NCI-H526 treated with DMSO at 0.1 percent for 48 hours (cell line): ENCODE data around the gene SLC22A13.
"Not testable (repeated sequence)": the region's sequence is repeated elsewhere in the genome, so short reads cannot be mapped to it uniquely, and the experiment has no call there.

Experiments used
- DNase-seq: peaks from one replicate; lab custom pipeline; 2025; lab: John Stamatoyannopoulos, UW

Gene SLC22A13

GRCh38 chr3:38297947-38298711, 32.5 kb downstream of the SLC22A13 start:
- DNase-seq = no peak

- DNase-seq = no peak
These were observed 41.3 kb downstream of the SLC22A13 start for GRCh38 chr3:38306941-38307340.

- no peak for DNase-seq
These were observed 42.0 kb downstream of the SLC22A13 start for GRCh38 chr3:38307599-38307998.

GRCh38 chr3:38308456-38308855, 42.8 kb downstream of the SLC22A13 start:
- DNase-seq = no peak

GRCh38 chr3:38311476-38311875, 45.9 kb downstream of the SLC22A13 start:
- DNase-seq = no peak

GRCh38 chr3:38311941-38312340, 46.3 kb downstream of the SLC22A13 start:
- no peak for DNase-seq

GRCh38 chr3:38312356-38312755, 46.7 kb downstream of the SLC22A13 start:
- no peak for DNase-seq

GRCh38 chr3:38313263-38313662, 47.7 kb downstream of the SLC22A13 start:
- no peak for DNase-seq

- DNase-seq = no peak
These were observed 48.1 kb downstream of the SLC22A13 start for GRCh38 chr3:38313695-38314094.

- no peak for DNase-seq
These were observed 48.6 kb downstream of the SLC22A13 start for GRCh38 chr3:38314112-38314763.

GRCh38 chr3:38314764-38315487, 49.3 kb downstream of the SLC22A13 start:
- no peak for DNase-seq

- DNase-seq = no peak
These were observed 50.0 kb downstream of the SLC22A13 start for GRCh38 chr3:38315488-38316230.

- DNase-seq = no peak
These were observed 51.0 kb downstream of the SLC22A13 start for GRCh38 chr3:38316356-38317191.

- DNase-seq = no peak
These were observed 51.7 kb downstream of the SLC22A13 start for GRCh38 chr3:38317192-38317759.

- no peak for DNase-seq
These were observed 53.4 kb downstream of the SLC22A13 start for GRCh38 chr3:38318766-38319671.

GRCh38 chr3:38320638-38321037, 55.0 kb downstream of the SLC22A13 start:
- not testable (repeated sequence) for DNase-seq

- no peak for DNase-seq
These were observed 57.4 kb downstream of the SLC22A13 start for GRCh38 chr3:38323060-38323459.

- no peak for DNase-seq
These were observed 59.6 kb downstream of the SLC22A13 start for GRCh38 chr3:38325256-38325655.

- DNase-seq = no peak
These were observed 61.9 kb downstream of the SLC22A13 start for GRCh38 chr3:38327335-38328009.
